Stomach (tissue), 9 donors: ENCODE measurements around the gene P4HTM. TPM values are rescaled to one million over a fixed set of nuclear protein-coding genes. Genes with fewer than 3 reads are reported as not detected.
A peak's percentile ranks its signal among the peaks of the same experiment; 100 is the strongest.

ENCODE experiments used
- DNase-seq, 2 donors: peaks; one replicate each; pipeline versions ENCODE4 v3.0.0 to v3.0.0-alpha.2; 2013 to 2019
- H3K27ac ChIP-seq, 5 donors: fragments of 200-600 bp in 4 of 5; sonication (generic) in 4 of 5; one replicate each; pipeline ENCODE4 v1.5.1; 2013 to 2019; ENCODE audit warnings: mild to moderate bottlenecking in 1 of 5, moderate library complexity in 1 of 5
- H3K27me3 ChIP-seq, 3 donors: fragments of 200-600 bp; sonication (generic); one replicate each; pipeline ENCODE4 v1.5.1; 2017 to 2019; ENCODE audit warnings: mixed run types in 1 of 3
- H3K36me3 ChIP-seq, 4 donors: fragments of 200-600 bp; sonication (generic); 1 replicate in 3 of 4; 2 replicates in 1 of 4; pipeline ENCODE4 v1.5.1; 2016 to 2019
- H3K4me1 ChIP-seq, 4 donors: fragments of 200-600 bp; sonication (generic); one replicate each; pipeline ENCODE4 v1.5.1; 2016 to 2019
- H3K4me3 ChIP-seq, 4 donors: fragments of 200-600 bp; sonication (generic) in 3 of 4; one replicate each; pipeline ENCODE4 v1.5.1; 2016 to 2019; ENCODE audit warnings: mild to moderate bottlenecking in 1 of 4
- H3K9me3 ChIP-seq, 4 donors: fragments of 200-600 bp; sonication (generic); one replicate each; pipeline ENCODE4 v1.5.1; 2016 to 2019
- CTCF ChIP-seq, 7 experiments: fragments of 450-650 bp in 4 of 7; fragments of 200-600 bp in 3 of 7; sonication (generic) in 3 of 7; IDR thresholded peaks; one replicate each; pipeline ENCODE4 v1.5.1; 2016 to 2019; ENCODE audit warnings: antibody characterized with exemption in 7 of 7, control low read depth in 2 of 7, mild to moderate bottlenecking in 1 of 7
- EP300 ChIP-seq: sonication (generic); formaldehyde crosslinking; IDR thresholded peaks from one replicate; pipeline ENCODE4 v1.6.1; 2017; ENCODE audit warnings: antibody characterized with exemption
- POLR2A ChIP-seq, 4 donors: fragments of 450-650 bp; IDR thresholded peaks; one replicate each; pipeline ENCODE4 v1.6.1; 2016; ENCODE audit warnings: antibody characterized with exemption in 4 of 4, control low read depth in 2 of 4, mild to moderate bottlenecking in 1 of 4, moderate library complexity in 1 of 4
- POLR2AphosphoS5 ChIP-seq, 3 donors: sonication (generic); formaldehyde crosslinking; IDR thresholded peaks; one replicate each; pipeline ENCODE4 v1.6.1; 2016; ENCODE audit warnings: antibody characterized with exemption in 3 of 3
- WGBS, 5 donors: extraction: QIAGEN DNeasy Blood & Tissue Kit in 3 of 5; methylation state at CpG; one replicate each; pipeline versions ENCODE4 v1.1.5 to v1.1.7; 2013 to 2018; 5-methylcytosine and 5-hydroxymethylcytosine counted together
- intact Hi-C: fragments of 100-400 bp; cut with DNase I; formaldehyde crosslinking; loops from one replicate; pipeline ENCODE4 v1.15.1; 2023; ENCODE audit warnings: low total_unique reads
- polyA plus RNA-seq, 3 donors: library from polyadenylated mRNA; stranded (reverse); fragments of 200-250 nt; gene quantifications; one replicate each; pipeline ENCODE4 v1.2.3, GENCODE V29; 2013
- total RNA-seq, 5 donors: library from RNA; depleted of rRNA; stranded (reverse); fragments of >200 nt; gene quantifications; one replicate each; pipeline versions ENCODE4 v1.1.0 to v1.2.3, GENCODE V29; 2014 to 2016
- donor health status: healthy with polysubstance abuse.
- donor health status: Bipolar disorder and iron deficiency.
- donor health status: healthy.

Gene P4HTM
- total and polyA plus RNA-seq, 8 donors = 19.1 to 383 (median 48.3) TPM

DNA sequence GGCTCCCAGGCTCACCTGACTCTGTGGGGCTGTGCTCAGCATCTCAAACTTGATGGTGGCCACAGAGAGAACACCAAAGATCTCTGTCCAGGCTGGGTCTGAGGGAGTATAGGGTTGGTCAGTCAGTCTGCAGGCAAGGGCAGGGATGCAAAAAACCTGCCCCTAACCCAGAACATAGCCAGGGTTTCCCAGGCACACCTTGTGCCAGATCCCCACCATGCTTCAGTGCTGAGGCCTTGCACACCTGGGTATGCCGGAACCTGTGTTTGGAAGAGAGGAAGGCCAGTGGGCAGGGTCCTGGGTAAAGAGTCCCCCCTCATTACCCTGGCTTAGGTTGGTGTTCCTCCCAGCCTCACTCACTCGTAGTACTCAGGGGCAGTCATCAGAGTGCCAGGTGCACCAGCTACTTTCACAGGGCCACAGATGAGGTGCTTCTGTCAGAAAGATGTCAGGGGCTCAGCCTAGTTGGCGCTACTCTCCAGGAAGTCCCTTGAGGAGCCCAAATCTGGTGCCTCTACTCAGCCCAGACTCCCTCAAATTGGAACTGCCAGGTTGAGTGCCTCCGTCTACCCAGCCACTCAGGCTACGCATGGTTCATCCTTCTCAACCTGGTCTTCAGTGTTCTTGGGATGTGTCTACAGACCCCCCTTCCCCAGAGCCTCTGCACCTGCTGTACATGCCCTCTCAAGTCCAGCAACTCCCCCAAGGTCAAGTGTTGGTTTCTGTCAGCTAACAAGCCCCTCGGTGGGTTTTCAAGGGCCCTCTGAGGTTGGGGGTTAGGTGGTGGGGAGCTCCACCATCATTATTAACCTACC is 26.6 kb downstream of the P4HTM start:
- DNase-seq = peak in 1 of 2 donors; percentile 7
- H3K4me3 ChIP-seq = no peak overlapping the region
- intact Hi-C loops = no loop called here
- peak overlapping the region in 3 of 5 donors; percentile 75 to 88 (median 86) for H3K27ac ChIP-seq
- peaks cover 39 to 67% (median 64%) of the 10 kb centered on the region in 4 donors for H3K4me1 ChIP-seq
- WGBS, 5 donors = 83 to 86% (median 85%) methylated on average over 5 to 6 of the region's 6 CpGs
- peaks cover 22 to 53% (median 52%) of the 10 kb centered on the region in 4 donors for H3K36me3 ChIP-seq
- TF ChIP-seq CTCF (IDR thresholded peaks at IDR 0.05) (no peak), POLR2A (IDR thresholded peaks at IDR 0.05) (no peak), EP300 (no peak), POLR2AphosphoS5 (IDR thresholded peaks at IDR 0.05) (no peak)
- no peaks in the 10 kb centered on the region for H3K9me3 ChIP-seq
- H3K27me3 ChIP-seq = no peaks in the 10 kb centered on the region

DNA sequence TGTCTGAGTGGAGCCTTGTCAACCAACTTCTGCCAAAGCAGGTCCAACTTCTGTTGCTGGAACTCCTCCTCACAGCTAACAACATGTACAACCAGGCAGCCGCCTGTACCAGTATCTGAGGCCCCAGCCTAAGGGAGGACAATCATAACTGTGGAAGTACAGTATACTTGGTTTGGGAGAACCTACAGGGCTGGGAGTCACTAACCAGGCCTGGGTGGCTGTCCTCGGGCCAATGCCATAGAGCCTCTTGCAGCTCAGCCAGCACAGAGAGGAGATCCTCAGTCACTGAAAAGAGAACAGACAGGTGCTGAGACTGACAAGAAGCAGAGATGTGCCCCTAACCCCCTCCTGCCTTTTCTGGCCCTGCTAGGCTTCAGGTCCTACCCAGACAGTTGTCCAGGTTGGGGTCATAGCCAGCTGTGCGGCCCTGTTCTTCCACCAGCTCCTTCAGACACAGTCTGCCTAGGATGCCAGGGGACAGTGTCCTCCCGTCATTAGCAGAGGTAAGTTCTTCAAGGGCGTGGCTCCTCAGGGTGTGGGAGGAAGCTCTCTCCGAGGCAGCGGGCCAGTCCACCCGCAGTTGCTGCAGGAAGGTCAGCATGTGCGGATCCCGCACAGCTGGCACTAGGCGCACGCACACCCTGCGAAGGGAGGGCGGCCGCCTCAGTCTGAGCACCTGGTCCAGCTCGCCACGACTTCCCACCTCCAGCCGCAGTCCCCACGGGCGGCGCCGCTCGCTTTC is 27.4 kb downstream of the P4HTM start:
- Histone ChIP-seq H3K27me3 (no peaks in the 10 kb centered on the region), H3K9me3 (no peaks in the 10 kb centered on the region), H3K4me1 (peaks cover 35 to 60% (median 58%) of the 10 kb centered on the region in 4 donors), H3K36me3 (peaks cover 22 to 45% (median 45%) of the 10 kb centered on the region in 4 donors), H3K4me3 (peak overlapping the region; percentile 57 to 96 (median 82)), H3K27ac (peak overlapping the region; percentile 75 to 99 (median 88))
- intact Hi-C loops = no loop called here
- 5 to 20% (median 8%) methylated on average over 6 to 23 of the region's 23 CpGs for WGBS, 5 donors
- TF ChIP-seq EP300 = no peak
- TF ChIP-seq CTCF (IDR thresholded peaks at IDR 0.05) = no peak
- TF ChIP-seq POLR2AphosphoS5 (IDR thresholded peaks at IDR 0.05) = no peak
- no peak for TF ChIP-seq POLR2A (IDR thresholded peaks at IDR 0.05)
- DNase-seq = no peak

- peak in 2 of 3 donors; percentile 22 to 70 for TF ChIP-seq POLR2AphosphoS5 (IDR thresholded peaks at IDR 0.05)
- no peak for TF ChIP-seq POLR2A (IDR thresholded peaks at IDR 0.05)
- no peak for TF ChIP-seq EP300
- TF ChIP-seq CTCF (IDR thresholded peaks at IDR 0.05) = no peak
- Histone ChIP-seq H3K27ac (peak within 1 kb of the TSS; percentile 89 to 100 (median 99)), H3K4me1 (peaks cover 40 to 60% (median 58%) of the 10 kb centered on the region in 4 donors), H3K36me3 (peaks cover 22 to 41% (median 40%) of the 10 kb centered on the region in 4 donors), H3K9me3 (no peaks in the 10 kb centered on the region), H3K4me3 (peak within 1 kb of the TSS; percentile 57 to 96 (median 82)), H3K27me3 (no peaks in the 10 kb centered on the region)
- WGBS, 5 donors = 0 to 1% (median 0%) methylated on average over 19 to 85 of the region's 85 CpGs
- peak; percentile 65 to 88 for DNase-seq
- intact Hi-C loops = no loop called here
Observed at GRCh38 chr3:49017971-49018706, 28.1 kb downstream of the P4HTM start, which contains the start of gene DALRD3. Gene DALRD3, minus strand, starts transcription at chr3:49018580. Its CDS starts 16 bp downstream, at chr3:49018564.

DNA sequence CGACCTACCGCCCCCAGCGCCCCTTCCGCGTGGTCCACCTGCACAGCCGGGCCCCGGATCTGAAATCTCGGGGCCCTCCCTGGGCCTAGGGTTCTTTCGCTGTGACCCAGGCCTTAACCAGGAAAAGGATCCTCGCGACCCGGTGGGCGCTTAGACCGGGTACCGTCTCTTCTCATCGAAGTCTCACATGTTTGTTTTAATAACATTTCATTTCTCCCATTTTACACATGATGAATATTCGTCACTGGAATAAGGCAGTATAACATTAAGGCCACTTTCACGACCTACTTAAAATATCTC is 28.6 kb downstream of the P4HTM start:
- TF ChIP-seq POLR2A (IDR thresholded peaks at IDR 0.05) (no peak), EP300 (no peak), POLR2AphosphoS5 (IDR thresholded peaks at IDR 0.05) (no peak), CTCF (IDR thresholded peaks at IDR 0.05) (no peak)
- Histone ChIP-seq H3K27ac (peak overlapping the region; percentile 75 to 99 (median 88)), H3K9me3 (no peaks in the 10 kb centered on the region), H3K36me3 (peaks cover 26 to 41% (median 40%) of the 10 kb centered on the region in 4 donors), H3K4me1 (peaks cover 44 to 61% (median 60%) of the 10 kb centered on the region in 4 donors), H3K4me3 (peak overlapping the region; percentile 57 to 96 (median 82)), H3K27me3 (no peaks in the 10 kb centered on the region)
- intact Hi-C loops = no loop called here
- no peak for DNase-seq
- 1 to 3% (median 2%) methylated on average over 17 to 18 of the region's 18 CpGs for WGBS, 5 donors
